GM12864 (cell line): ENCODE data around the gene GPATCH2.
"Not testable (repeated sequence)": the region's sequence is repeated elsewhere in the genome, so short reads cannot be mapped to it uniquely, and the experiment has no call there.

Source experiments
- DNase-seq: peaks from one replicate; pipeline ENCODE4 v3.0.0-alpha.2; 2011; ENCODE audit warnings: low read depth
- H3K4me3 ChIP-seq: 2 replicates; pipeline ENCODE4 v1.5.1; 2011; ENCODE audit warnings: mild to moderate bottlenecking, low read depth, low read length, control low read depth
- TF ChIP-seq, protein P1 (sequence below): IDR thresholded peaks from 2 replicates; pipeline ENCODE4 v1.5.1; 2011; ENCODE audit warnings: low read depth, mild to moderate bottlenecking, moderate library complexity, low read length, control low read depth, inconsistent platforms; ENCODE audit errors: missing control alignments

GPATCH2 gene

DNA sequence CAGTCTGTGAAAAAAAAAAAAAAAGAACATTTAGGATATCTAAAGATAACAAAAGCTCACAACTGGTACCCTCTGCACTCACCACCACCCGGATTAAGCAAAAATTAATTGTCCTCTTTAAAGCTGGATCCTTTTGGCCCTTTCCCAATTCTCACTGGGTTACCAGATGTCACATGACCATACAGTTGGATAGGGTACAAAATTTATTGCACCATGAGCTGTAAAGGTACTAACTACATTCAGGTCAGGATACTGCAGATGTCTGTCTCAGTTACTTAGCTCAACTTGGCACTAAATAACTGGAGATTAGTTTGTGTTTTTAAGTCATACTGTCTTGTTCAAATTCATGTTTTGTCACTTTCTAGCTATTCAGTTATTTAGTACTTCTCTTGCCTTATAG, 96.3 kb downstream of the GPATCH2 start:
- TF ChIP-seq, protein P1, sequence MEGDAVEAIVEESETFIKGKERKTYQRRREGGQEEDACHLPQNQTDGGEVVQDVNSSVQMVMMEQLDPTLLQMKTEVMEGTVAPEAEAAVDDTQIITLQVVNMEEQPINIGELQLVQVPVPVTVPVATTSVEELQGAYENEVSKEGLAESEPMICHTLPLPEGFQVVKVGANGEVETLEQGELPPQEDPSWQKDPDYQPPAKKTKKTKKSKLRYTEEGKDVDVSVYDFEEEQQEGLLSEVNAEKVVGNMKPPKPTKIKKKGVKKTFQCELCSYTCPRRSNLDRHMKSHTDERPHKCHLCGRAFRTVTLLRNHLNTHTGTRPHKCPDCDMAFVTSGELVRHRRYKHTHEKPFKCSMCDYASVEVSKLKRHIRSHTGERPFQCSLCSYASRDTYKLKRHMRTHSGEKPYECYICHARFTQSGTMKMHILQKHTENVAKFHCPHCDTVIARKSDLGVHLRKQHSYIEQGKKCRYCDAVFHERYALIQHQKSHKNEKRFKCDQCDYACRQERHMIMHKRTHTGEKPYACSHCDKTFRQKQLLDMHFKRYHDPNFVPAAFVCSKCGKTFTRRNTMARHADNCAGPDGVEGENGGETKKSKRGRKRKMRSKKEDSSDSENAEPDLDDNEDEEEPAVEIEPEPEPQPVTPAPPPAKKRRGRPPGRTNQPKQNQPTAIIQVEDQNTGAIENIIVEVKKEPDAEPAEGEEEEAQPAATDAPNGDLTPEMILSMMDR: no peak
- no peak overlapping the region for H3K4me3 ChIP-seq
- DNase-seq: no peak

DNA sequence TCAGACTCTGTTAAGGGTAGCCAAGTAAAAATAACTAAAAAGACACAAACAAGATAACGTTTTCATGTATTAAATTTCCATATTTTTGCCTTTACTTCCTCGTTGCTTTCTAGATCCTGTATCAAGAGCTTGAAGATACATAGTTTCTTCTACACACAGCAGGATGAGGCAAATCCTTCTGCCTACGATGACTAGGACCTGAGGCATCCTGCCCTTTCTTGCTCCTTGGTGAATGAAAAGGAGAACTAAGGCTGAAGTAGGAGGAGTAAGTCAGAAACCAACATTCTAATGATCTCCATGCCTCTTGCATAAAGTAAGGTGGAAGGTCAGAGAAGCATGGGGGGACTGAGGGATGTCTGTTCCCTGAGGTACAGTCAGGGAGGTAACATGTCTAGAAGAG, 102.6 kb downstream of the GPATCH2 start:
- TF ChIP-seq, protein P1: no peak
- no peak for DNase-seq
- H3K4me3 ChIP-seq: no peak overlapping the region

DNA sequence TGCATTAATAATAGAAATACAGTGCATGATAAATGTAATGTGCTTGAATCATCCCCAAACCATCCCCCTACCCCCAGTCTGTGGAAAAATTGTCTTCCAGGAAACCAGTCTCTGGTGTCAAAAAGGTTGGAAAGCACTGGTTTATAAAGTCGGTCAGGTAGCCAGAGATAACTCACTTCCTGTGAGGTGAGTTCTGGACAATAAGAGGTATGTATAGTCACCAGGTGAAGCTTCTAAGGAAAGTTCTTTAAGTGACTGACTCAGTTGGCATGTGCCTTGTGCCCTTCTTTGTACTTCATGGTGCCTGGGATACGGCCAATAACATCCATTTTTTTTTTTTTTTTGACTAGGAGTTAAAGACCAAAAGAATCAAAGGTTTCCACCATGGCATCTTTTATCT, 103.7 kb downstream of the GPATCH2 start:
- no peak for DNase-seq
- H3K4me3 ChIP-seq: no peak overlapping the region
- TF ChIP-seq, protein P1: no peak

DNA sequence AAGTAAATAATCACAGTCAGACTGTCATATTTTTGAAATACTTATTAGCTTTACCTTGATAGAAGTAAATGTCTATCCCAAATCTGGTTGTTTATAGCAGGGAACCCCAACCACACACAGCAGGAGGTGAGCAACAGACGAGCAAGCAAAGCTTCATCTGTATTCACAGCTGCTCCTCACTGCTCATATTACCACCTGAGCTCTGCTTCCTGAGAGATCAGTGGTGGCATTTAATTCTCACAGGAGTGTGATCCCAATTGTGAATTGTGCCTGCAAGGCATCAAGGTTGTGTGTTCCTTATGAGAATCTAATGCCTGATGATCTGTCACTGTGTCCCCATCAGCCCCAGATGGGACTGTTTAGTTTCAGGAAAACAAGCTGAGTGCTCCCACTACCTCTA, 104.3 kb downstream of the GPATCH2 start:
- DNase-seq: no peak
- H3K4me3 ChIP-seq: no peak overlapping the region
- TF ChIP-seq, protein P1: no peak

DNA sequence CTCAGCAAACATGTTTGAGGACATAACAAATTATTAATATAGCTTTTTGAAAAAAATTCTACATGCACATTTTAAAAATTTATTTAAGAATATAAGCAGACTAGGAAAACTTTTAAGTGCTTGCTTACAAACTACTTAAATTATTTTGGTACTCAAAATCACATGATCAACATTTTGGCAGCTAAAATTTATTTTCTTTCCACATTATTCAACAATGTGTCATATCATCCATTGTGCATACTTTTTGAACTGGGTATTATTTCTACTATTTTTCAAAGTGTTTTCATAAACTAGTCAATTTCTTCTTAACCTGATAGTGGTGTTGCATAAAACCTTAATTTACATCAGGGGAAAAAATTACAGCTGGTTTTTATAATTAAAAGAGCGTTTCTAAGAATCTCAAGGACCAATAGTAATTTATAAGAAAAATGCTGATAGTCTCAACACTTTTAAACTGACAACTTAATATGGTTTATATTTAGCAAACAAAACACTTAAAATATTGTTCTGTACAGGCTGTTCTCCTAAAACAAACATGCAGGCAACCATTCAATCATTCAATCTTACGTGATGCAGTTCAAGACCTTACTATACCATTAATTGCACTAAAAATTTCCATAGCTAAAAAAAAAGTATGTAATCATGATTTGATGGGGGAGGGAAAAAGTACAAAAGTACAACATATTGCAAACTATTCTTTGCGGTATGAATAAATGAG, 105.0 kb downstream of the GPATCH2 start:
- TF ChIP-seq, protein P1: no peak
- DNase-seq: no peak
- H3K4me3 ChIP-seq: no peak overlapping the region

DNA sequence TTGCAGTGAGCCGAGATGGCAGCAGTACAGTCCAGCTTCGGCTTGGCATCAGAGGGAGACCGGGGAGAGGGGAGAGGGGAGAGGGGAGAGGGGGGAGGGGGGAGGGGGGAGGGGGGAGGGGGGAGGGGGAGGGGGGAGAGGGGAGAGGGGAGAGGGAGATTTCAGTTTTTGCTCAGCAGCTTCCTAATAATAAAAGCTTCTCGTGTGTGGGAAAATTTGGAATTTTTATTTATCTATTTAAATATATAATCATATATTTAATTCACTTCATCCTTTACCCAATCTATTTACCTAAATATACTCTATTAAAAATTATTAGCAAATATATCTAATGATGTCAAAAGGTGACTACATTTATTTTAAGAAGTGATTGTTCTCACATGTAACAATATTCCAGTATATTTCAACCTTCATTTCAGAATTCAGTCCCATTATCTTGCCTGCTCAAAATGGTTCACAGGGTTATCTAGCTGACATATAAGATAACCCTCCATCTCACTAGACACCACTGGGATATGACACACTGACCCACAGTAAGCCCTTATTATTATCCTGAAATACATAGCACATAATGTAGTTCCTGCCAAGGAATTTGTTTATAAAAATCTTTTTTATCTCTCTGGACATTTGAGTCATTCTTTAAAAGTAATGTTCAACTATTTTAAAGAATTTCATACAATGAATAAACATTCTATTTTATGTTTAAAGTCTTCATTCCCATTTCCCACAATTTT, 105.9 kb downstream of the GPATCH2 start:
- no peak overlapping the region for H3K4me3 ChIP-seq
- TF ChIP-seq, protein P1: no peak
- DNase-seq: no peak

DNA sequence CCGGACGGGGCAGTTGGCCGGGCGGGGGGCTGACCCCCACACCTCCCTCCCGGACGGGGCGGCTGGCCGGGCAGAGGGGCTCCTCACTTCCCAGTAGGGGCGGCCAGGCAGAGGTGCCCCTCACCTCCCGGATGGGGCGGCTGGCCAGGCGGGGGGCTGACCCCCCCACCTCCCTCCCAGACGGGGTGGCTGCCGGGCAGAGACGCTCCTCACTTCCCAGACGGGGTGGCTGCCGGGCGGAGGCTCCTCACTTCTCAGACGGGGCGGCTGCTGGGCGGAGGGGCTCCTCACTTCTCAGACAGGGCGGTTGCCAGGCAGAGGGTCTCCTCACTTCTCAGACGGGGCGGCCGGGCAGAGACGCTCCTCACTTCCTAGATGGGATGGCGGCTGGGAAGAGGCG, 107.0 kb downstream of the GPATCH2 start:
- not testable (repeated sequence) for H3K4me3 ChIP-seq, DNase-seq
